ENCODE measurements around the gene GSG1L2. TPM values are rescaled to one million over a fixed set of nuclear protein-coding genes. Genes with fewer than 3 reads are reported as not detected.
A peak's percentile ranks its signal among the peaks of the same experiment; 100 is the strongest.

The GSG1L2 gene
- total RNA-seq, 2 experiments from 2014 or later: not detected

DNA sequence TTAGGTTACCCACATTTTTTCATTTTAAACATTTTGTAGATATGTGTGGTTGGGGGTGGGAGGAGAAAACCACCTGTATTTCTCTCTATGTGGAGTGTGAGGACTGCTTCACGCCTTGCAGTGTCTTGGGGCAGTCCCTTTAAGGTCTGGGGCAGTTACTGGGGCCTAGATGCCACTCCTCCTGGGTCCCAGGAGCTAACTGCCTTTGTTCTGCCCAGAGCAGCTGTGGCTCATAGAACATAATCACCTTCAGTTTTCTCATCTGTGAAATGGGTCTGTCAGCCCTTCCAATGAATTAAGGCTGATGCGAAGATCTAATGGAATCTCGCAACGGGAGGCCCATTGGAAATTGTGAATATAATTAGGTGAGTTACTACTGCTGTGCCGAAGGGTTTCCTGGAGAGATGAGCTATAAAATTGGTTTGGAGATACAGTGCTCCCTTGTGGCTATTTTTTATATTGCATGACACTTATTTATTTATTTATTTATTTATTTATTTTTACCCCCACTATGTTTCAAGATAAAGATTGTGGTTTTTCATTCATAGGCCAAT, 53.4 kb downstream of the GSG1L2 start:
- ChIA-PET CTCF (interaction anchor here (1.0 kb wide), 1 partner anchor 9 kb away, joined by 3 read pairs; no protein-coding TSS in a partner anchor), POLR2A (no interaction called here)
- intact Hi-C loops (cut with DNase I, micrococcal nuclease): no loop called here
- Histone ChIP-seq H3K27ac (ENCODE audit: low read depth in 1 of 2, low read length in 2 of 2) (no peak overlapping the region), H3K27me3 (ENCODE audit: control insufficient read depth in 1 of 2, insufficient read depth in 2 of 2, low read length in 2 of 2) (peaks cover 0 to 7% of the 10 kb centered on the region in 2 experiments), H3K4me1 (ENCODE audit: insufficient read depth, low read length) (no peaks in the 10 kb centered on the region), H3K36me3 (ENCODE audit: insufficient read depth, low read length) (no peaks in the 10 kb centered on the region), H3K4me3 (ENCODE audit: low read length) (no peak overlapping the region), H3K9me3 (ENCODE audit: control insufficient read depth in 1 of 2, insufficient read depth in 1 of 2, low read length in 2 of 2) (no peaks in the 10 kb centered on the region)
- no peaks in the 10 kb centered on the region for H3K9me3 Mint-ChIP-seq
- H3K4me3 Mint-ChIP-seq: no peak overlapping the region
- ATAC-seq (ENCODE audit: poor library complexity): no peak
- no peaks in the 10 kb centered on the region for H3K4me1 Mint-ChIP-seq (ENCODE audit: low read depth)
- H3K36me3 Mint-ChIP-seq (ENCODE audit: low read depth): no peaks in the 10 kb centered on the region
- DNase-seq: peak in 3 of 14 experiments; percentile 20 to 58 (median 27)
- TF ChIP-seq, protein P1, sequence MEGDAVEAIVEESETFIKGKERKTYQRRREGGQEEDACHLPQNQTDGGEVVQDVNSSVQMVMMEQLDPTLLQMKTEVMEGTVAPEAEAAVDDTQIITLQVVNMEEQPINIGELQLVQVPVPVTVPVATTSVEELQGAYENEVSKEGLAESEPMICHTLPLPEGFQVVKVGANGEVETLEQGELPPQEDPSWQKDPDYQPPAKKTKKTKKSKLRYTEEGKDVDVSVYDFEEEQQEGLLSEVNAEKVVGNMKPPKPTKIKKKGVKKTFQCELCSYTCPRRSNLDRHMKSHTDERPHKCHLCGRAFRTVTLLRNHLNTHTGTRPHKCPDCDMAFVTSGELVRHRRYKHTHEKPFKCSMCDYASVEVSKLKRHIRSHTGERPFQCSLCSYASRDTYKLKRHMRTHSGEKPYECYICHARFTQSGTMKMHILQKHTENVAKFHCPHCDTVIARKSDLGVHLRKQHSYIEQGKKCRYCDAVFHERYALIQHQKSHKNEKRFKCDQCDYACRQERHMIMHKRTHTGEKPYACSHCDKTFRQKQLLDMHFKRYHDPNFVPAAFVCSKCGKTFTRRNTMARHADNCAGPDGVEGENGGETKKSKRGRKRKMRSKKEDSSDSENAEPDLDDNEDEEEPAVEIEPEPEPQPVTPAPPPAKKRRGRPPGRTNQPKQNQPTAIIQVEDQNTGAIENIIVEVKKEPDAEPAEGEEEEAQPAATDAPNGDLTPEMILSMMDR (IDR thresholded peaks at IDR 0.05): no peak
- peaks cover 25% of the 10 kb centered on the region for H3K27me3 Mint-ChIP-seq
- no peak overlapping the region for H3K27ac Mint-ChIP-seq

DNA sequence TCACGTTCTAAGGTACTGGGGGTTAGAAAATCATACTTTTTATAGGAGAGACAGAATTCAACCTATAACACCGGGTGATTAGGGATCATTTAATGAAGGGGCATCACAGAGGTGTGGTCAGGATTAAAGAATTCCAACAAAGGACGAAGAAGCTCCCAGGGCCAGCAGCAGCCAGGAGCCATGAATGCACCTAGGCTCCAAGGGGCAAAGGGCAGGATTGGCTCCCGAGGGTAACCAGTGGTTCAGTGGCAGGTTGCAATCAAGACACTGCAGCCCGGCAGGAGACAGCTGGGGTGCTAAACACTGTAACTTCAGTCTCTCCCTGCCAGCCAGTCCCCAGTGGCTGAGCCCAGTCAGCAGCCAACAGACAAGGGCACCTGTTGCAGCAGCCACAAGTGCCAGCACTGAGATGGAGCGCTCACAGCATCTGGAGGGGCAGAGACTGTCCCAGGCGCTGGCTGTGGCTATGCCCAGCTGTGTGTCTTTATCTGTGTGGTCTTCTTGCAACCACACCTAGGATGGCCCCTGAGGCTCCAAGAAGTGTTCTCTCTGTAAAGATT, 54.4 kb downstream of the GSG1L2 start:
- ChIA-PET CTCF (no interaction called here), POLR2A (no interaction called here)
- TF ChIP-seq, protein P1 (IDR thresholded peaks at IDR 0.05): no peak
- no peaks in the 10 kb centered on the region for H3K9me3 Mint-ChIP-seq
- Histone ChIP-seq H3K27me3 (ENCODE audit: control insufficient read depth in 1 of 2, insufficient read depth in 2 of 2, low read length in 2 of 2) (peaks cover 0 to 7% of the 10 kb centered on the region in 2 experiments), H3K36me3 (ENCODE audit: insufficient read depth, low read length) (no peaks in the 10 kb centered on the region), H3K27ac (ENCODE audit: low read depth in 1 of 2, low read length in 2 of 2) (no peak overlapping the region), H3K4me3 (ENCODE audit: low read length) (no peak overlapping the region), H3K4me1 (ENCODE audit: insufficient read depth, low read length) (no peaks in the 10 kb centered on the region), H3K9me3 (ENCODE audit: control insufficient read depth in 1 of 2, insufficient read depth in 1 of 2, low read length in 2 of 2) (no peaks in the 10 kb centered on the region)
- peaks cover 25% of the 10 kb centered on the region for H3K27me3 Mint-ChIP-seq
- ATAC-seq (ENCODE audit: poor library complexity) (no peak), DNase-seq (no peak)
- H3K4me3 Mint-ChIP-seq: no peak overlapping the region
- H3K4me1 Mint-ChIP-seq (ENCODE audit: low read depth): no peaks in the 10 kb centered on the region
- intact Hi-C loops (cut with DNase I, micrococcal nuclease): no loop called here
- no peaks in the 10 kb centered on the region for H3K36me3 Mint-ChIP-seq (ENCODE audit: low read depth)
- no peak overlapping the region for H3K27ac Mint-ChIP-seq

DNA sequence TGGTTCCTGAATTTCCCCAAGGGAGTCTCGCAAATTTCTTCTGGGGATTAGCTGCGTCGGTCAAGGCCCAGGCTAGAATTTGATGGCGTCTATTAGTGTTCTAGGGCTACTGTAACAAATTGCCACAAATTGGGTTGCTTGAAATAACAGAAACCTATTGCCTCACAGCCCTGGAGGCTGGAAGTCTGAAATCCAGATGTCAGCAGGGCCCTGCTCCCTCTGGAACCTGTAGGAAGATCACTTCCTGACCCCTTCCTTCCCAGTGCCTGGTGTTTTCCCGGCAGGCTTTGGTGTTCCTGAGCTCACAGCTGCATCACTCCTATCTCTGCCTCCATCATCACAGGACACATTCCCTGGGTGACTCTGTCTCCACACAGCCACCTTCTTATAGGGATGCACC, 54.9 kb downstream of the GSG1L2 start:
- H3K4me1 Mint-ChIP-seq (ENCODE audit: low read depth): no peaks in the 10 kb centered on the region
- no peak overlapping the region for H3K4me3 Mint-ChIP-seq
- DNase-seq: no peak
- CTCF ChIA-PET: no interaction called here
- no peak for ATAC-seq (ENCODE audit: poor library complexity)
- Histone ChIP-seq H3K4me3 (ENCODE audit: low read length) (no peak overlapping the region), H3K9me3 (ENCODE audit: control insufficient read depth in 1 of 2, insufficient read depth in 1 of 2, low read length in 2 of 2) (no peaks in the 10 kb centered on the region), H3K4me1 (ENCODE audit: insufficient read depth, low read length) (no peaks in the 10 kb centered on the region), H3K27me3 (ENCODE audit: control insufficient read depth in 1 of 2, insufficient read depth in 2 of 2, low read length in 2 of 2) (peaks cover 0 to 7% of the 10 kb centered on the region in 2 experiments), H3K27ac (ENCODE audit: low read depth in 1 of 2, low read length in 2 of 2) (no peak overlapping the region), H3K36me3 (ENCODE audit: insufficient read depth, low read length) (no peaks in the 10 kb centered on the region)
- H3K27me3 Mint-ChIP-seq: peaks cover 30% of the 10 kb centered on the region
- TF ChIP-seq, protein P1 (IDR thresholded peaks at IDR 0.05): no peak
- POLR2A ChIA-PET: no interaction called here
- no peak overlapping the region for H3K27ac Mint-ChIP-seq
- intact Hi-C loops (cut with DNase I, micrococcal nuclease): no loop called here
- H3K36me3 Mint-ChIP-seq (ENCODE audit: low read depth): no peaks in the 10 kb centered on the region
- no peaks in the 10 kb centered on the region for H3K9me3 Mint-ChIP-seq

All from CD4-positive, alpha-beta T cell (primary cell).